Activated naive CD8-positive, alpha-beta T cell (primary cell): ENCODE results near the gene DBF4.
"Not testable (repeated sequence)": the region's sequence is repeated elsewhere in the genome, so short reads cannot be mapped to it uniquely, and the experiment has no call there.

ENCODE experiments used
- H3K27ac Mint-ChIP-seq: one replicate; pipeline ENCODE4 v1.8.0; 2021; ENCODE audit warnings: mixed read lengths
- H3K27me3 Mint-ChIP-seq: one replicate; pipeline ENCODE4 v1.8.0; 2021; ENCODE audit warnings: mixed read lengths
- H3K36me3 Mint-ChIP-seq: one replicate; pipeline ENCODE4 v1.8.0; 2021; ENCODE audit warnings: mixed read lengths
- H3K4me1 Mint-ChIP-seq: one replicate; pipeline ENCODE4 v1.8.0; 2021; ENCODE audit warnings: low read depth, mixed read lengths
- H3K4me3 Mint-ChIP-seq: one replicate; pipeline ENCODE4 v1.8.0; 2021; ENCODE audit warnings: mild to moderate bottlenecking, mixed read lengths
- H3K9me3 Mint-ChIP-seq: one replicate; pipeline ENCODE4 v1.8.0; 2021; ENCODE audit warnings: low read depth, mixed read lengths

Gene DBF4

GRCh38 chr7:87919875-87920274 is 43.6 kb downstream of the DBF4 start:
- Mint-ChIP-seq H3K4me1 (no peaks in the 10 kb centered on the region), H3K27me3 (peaks cover 3% of the 10 kb centered on the region), H3K27ac (no peak overlapping the region), H3K4me3 (no peak overlapping the region), H3K36me3 (peaks cover 3% of the 10 kb centered on the region), H3K9me3 (no peaks in the 10 kb centered on the region)

DNA sequence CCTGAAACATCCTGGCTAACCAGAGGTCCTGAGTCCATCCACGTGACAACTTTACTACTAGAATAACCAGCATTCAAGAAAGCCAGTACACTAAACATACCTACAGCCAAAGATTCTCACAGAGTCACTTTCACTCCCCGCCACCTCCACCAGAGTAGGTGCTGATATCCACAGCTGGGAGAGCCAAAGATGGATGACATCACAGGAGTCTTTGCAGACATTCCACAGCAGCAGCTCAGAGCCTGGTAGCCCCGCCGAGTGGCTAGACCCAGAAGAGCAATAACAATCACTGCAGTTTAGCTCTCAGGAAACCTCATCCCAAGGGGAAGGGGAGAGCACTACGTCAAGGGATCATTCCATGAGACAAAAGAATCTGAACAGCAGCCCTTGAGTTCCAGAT is 44.3 kb downstream of the DBF4 start:
- Mint-ChIP-seq H3K4me3 (no peak overlapping the region), H3K4me1 (no peaks in the 10 kb centered on the region), H3K36me3 (peaks cover 3% of the 10 kb centered on the region), H3K27me3 (peaks cover 3% of the 10 kb centered on the region), H3K9me3 (no peaks in the 10 kb centered on the region), H3K27ac (no peak overlapping the region)

GRCh38 chr7:87922759-87923395 is 46.6 kb downstream of the DBF4 start:
- H3K36me3 Mint-ChIP-seq, H3K9me3 Mint-ChIP-seq, H3K4me3 Mint-ChIP-seq, H3K27me3 Mint-ChIP-seq, H3K4me1 Mint-ChIP-seq, H3K27ac Mint-ChIP-seq: not testable (repeated sequence)

DNA sequence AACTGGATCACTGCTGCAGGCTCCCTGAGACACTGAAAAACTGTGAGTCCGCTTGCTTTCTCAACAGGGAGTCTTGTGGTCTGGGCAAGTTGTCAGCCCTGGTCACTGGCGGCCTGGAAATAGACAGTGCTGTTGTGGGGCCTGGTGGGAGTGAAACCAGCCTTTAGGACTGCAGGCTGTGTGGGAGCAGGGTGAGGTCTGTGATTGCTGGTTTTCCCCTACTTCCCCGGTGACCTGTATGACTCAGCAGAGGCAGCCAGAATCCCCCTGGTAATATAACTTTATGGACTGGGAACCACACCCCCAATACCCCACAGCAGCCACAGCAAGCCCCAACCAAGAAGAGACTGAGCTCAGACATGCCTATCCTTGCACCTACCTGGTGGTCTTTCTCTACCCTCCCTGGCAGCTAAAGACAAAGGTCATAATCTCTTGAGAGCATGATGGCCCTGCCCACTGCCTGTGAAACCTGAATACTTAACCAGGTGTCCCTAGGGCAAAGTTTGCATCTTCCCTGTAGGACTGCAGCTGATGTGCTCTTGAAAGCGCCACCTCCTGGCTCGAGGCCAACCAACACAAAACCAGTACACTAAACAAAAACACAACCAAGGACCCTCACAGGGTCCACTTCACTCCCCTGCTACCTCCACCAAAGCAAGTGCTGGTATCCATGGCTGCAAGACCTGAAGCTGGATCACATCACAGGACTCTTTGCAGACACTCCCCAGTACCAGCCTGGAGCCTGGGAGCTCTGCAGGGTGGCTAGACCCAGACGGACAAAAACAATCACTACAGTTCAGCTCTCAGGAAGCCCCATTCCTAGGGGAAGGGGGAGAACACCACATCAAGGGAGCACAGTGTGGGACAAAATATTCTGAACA is 50.5 kb downstream of the DBF4 start:
- Mint-ChIP-seq H3K27me3 (peaks cover 3% of the 10 kb centered on the region), H3K9me3 (no peaks in the 10 kb centered on the region), H3K27ac (no peak overlapping the region), H3K4me1 (no peaks in the 10 kb centered on the region), H3K36me3 (no peaks in the 10 kb centered on the region), H3K4me3 (no peak overlapping the region)

- peaks cover 6% of the 10 kb centered on the region for H3K4me1 Mint-ChIP-seq
- peak overlapping the region; percentile 89 for H3K4me3 Mint-ChIP-seq
- no peaks in the 10 kb centered on the region for H3K36me3 Mint-ChIP-seq
- H3K27ac Mint-ChIP-seq = no peak overlapping the region
- H3K9me3 Mint-ChIP-seq = no peaks in the 10 kb centered on the region
- H3K27me3 Mint-ChIP-seq = no peaks in the 10 kb centered on the region
Measured at GRCh38 chr7:87933605-87933952, 57.3 kb downstream of the DBF4 start.

GRCh38 chr7:87933953-87934698 is 57.8 kb downstream of the DBF4 start, which contains the start of gene ADAM22:
ADAM22 (plus strand) TSS chr7:87934251; CDS start chr7:87934466, 215 bp downstream.
- Mint-ChIP-seq H3K4me1 (peaks cover 6% of the 10 kb centered on the region), H3K4me3 (peak within 1 kb of the TSS; percentile 89), H3K27me3 (no peaks in the 10 kb centered on the region), H3K9me3 (no peaks in the 10 kb centered on the region), H3K27ac (peak within 1 kb of the TSS; percentile 78), H3K36me3 (peaks cover 4% of the 10 kb centered on the region)

DNA sequence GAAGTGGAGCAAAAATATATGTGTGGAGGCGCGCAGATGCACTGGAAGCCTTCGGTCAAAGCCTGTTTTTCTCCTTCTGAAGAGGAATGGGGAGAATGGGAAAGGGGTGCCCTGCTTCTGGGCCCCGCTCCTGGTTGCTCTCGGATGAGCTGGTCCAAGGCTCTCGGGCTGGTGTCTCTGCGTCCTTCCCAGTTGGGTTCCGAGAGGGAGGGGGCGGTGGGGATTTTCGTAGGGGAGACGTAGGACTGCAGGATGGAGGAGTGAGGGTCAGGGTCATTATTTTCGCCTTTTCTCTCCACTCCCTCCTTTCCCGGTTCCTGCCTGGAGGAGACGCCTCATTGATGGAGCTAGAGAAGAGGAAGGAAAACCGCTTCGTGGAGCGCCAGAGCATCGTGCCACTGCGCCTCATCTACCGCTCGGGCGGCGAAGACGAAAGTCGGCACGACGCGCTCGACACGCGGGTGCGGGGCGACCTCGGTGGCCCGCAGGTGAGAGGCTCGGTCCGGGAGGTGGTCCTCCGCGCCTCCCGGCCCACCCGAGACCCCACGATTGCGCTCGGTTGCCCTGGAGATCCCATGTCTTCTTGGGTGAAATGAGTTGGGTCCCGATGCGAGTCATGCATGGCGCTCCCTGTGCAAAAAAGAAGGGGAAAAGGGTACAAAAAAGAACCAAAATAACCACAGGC is 58.5 kb downstream of the DBF4 start:
- Mint-ChIP-seq H3K4me1 (peaks cover 6% of the 10 kb centered on the region), H3K27me3 (no peaks in the 10 kb centered on the region), H3K27ac (peak overlapping the region; percentile 78), H3K36me3 (peaks cover 5% of the 10 kb centered on the region), H3K9me3 (no peaks in the 10 kb centered on the region), H3K4me3 (peak overlapping the region; percentile 89)

- Mint-ChIP-seq H3K9me3 (no peaks in the 10 kb centered on the region), H3K4me1 (peaks cover 6% of the 10 kb centered on the region)
Measured at GRCh38 chr7:87935384-87935706, 59.1 kb downstream of the DBF4 start.

DNA sequence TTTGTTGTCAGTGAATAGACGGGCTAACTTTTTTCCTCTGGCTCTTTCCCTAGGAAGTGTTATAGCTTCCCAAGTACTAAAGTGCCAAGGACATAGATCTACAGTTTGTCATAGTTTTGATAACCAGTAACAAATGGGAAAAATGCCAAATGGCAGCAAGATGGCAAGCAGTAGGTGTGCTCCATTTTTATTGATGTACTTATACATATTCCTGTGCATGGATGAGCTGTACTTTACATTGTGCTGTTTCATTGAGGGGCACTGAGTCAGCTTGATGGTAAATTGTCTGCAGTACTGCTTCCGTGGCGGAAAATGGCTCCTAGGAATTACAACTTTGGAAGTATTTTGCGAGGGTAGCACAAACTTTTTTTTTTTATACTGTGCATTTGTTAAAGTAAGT is 64.8 kb downstream of the DBF4 start:
- H3K4me1 Mint-ChIP-seq = peaks cover 3% of the 10 kb centered on the region
- no peak overlapping the region for H3K4me3 Mint-ChIP-seq
- peaks cover 5% of the 10 kb centered on the region for H3K36me3 Mint-ChIP-seq
- no peak overlapping the region for H3K27ac Mint-ChIP-seq
- H3K27me3 Mint-ChIP-seq = no peaks in the 10 kb centered on the region
- no peaks in the 10 kb centered on the region for H3K9me3 Mint-ChIP-seq

More at GRCh38 chr7:87935384-87935706, 59.1 kb downstream of the DBF4 start:
- no peaks in the 10 kb centered on the region for H3K27me3 Mint-ChIP-seq
- H3K27ac Mint-ChIP-seq = no peak overlapping the region
- peaks cover 5% of the 10 kb centered on the region for H3K36me3 Mint-ChIP-seq
- peak overlapping the region; percentile 70 for H3K4me3 Mint-ChIP-seq

DNA sequence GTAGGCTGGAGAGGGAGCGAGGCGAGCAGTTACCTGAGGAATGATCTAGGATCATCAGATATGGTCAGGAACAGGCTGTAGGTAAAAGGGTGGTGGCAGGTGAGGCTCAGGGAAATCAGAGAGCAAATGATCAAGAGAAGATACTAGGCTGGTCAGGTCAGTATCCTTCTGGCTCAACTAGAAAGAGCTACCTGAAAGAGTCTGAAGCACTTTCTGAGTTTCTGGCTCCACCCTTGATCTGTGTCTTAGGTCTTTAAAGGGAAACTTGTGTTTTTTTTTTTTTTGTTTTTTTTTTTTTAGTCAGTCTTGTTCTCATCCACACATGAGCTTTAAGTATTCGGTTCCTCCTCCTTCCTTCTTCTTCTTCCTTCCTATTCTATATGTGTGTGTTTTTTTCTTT is 68.3 kb downstream of the DBF4 start:
- Mint-ChIP-seq H3K4me3 (no peak overlapping the region), H3K4me1 (peaks cover 3% of the 10 kb centered on the region), H3K9me3 (no peaks in the 10 kb centered on the region), H3K27ac (no peak overlapping the region), H3K27me3 (no peaks in the 10 kb centered on the region), H3K36me3 (no peaks in the 10 kb centered on the region)

DNA sequence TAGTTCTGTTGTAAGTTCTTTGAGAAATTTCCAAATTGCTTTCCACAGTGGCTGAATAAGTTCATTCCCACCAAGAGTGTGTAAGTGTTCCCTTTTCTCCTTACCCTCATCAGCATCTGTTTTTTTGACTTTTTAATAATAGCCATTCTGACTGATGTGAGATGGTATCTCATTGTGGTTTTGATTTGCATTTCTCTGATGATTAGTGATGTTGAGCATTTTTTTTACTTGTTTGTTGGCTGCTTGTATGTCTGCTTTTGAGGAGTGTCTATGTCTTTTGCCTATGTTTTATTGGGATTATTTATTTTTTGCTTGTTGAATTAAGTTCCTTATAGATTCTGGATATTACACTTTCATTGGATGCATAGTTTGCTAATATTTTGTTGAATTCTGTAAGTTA is 69.6 kb downstream of the DBF4 start:
- H3K36me3 Mint-ChIP-seq, H3K27ac Mint-ChIP-seq, H3K27me3 Mint-ChIP-seq, H3K4me3 Mint-ChIP-seq, H3K9me3 Mint-ChIP-seq, H3K4me1 Mint-ChIP-seq: not testable (repeated sequence)

DNA sequence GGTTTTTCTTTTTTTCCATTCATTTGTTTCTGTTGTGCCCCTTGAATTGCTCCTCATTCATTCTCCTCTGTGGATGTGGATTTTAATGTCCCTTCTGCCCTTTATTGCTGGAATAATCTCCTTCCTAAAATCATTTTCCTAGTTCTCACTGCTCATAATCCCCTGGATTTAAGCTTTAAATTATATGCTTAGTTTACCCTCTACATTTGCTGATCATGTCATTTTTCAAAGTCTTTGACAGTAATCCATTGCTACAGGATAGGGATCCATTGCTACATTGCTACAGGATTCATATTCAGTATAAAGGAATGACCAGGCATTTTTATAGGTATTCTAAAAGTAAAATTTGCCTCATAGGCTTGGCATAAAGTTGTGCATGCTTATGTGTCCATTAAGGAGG is 72.1 kb downstream of the DBF4 start:
- H3K27ac Mint-ChIP-seq = no peak overlapping the region
- no peaks in the 10 kb centered on the region for H3K36me3 Mint-ChIP-seq
- H3K9me3 Mint-ChIP-seq = no peaks in the 10 kb centered on the region
- no peak overlapping the region for H3K4me3 Mint-ChIP-seq
- H3K4me1 Mint-ChIP-seq = peaks cover 3% of the 10 kb centered on the region
- H3K27me3 Mint-ChIP-seq = no peaks in the 10 kb centered on the region
